Measurements from ENCODE around the gene ZBED1.

GRCh38 chrX:2523911-2524310 lies 23.1 kb upstream of the ZBED1 start:
- no peak for TF ChIP-seq POLR2A (IDR thresholded peaks at IDR 0.05; ENCODE audit: low read length)
- no peak for TF ChIP-seq GATA1 (IDR thresholded peaks at IDR 0.05; ENCODE audit: low read depth, low read length)

All from erythroblast (primary cell).